NOMO-1 treated with dmso at 0.1 percent for 144 hours (cell line): ENCODE measurements around the gene TERB1.
"Not testable (repeated sequence)": the region's sequence is repeated elsewhere in the genome, so short reads cannot be mapped to it uniquely, and the experiment has no call there.

Source experiments
- DNase-seq: peaks from one replicate; lab custom pipeline; 2025; ENCODE audit not compliant: unreplicated experiment; lab: John Stamatoyannopoulos, UW

TERB1 gene

GRCh38 chr16:66824006-66824405 lies 22.6 kb upstream of the TERB1 start:
- no peak for DNase-seq

DNA sequence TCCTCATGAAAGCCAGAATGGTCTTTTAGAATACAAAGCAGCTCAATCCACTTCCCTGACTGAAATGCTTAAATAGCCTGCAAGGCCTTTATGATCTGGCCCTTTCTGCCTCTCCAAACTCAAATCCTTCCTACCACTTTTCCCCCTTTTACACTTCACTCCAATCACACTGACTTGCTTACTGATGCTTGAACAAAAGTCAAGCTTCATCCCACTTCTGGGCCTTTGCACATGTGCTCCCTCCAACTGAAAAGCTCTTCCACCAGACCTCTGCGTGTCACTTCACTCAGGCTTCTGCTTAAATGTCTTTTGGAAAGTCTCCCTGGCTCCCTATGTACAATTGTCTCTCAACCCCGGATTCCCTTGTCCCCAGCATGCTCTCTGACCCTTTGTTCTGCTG lies 13.3 kb upstream of the TERB1 start:
- no peak for DNase-seq

DNA sequence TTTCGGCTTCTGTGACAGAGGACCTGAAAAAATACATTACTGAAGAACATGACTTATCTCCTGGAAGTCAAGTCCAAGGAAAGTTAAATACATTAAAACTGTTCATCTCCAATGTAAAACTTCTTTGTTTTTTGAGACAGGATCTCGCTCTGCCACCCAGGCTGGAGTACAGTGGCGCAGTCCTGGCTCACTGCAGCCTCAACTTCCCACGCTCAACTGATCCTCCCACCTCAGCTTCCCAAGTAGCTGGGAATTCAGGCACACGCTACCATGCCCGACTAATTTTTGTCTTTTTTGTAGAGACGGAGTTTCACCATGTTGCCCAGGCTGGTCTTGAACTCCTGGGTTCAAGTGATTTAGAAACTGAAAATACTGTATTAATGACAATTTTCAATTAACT lies 9.7 kb upstream of the TERB1 start:
- DNase-seq = no peak

- DNase-seq = no peak
Observed at GRCh38 chr16:66810391-66810790, 9.0 kb upstream of the TERB1 start.

- DNase-seq = no peak
Observed at GRCh38 chr16:66809765-66810164, 8.4 kb upstream of the TERB1 start.

GRCh38 chr16:66802159-66802558 lies 775 bp upstream of the TERB1 start:
- DNase-seq = no peak

DNA sequence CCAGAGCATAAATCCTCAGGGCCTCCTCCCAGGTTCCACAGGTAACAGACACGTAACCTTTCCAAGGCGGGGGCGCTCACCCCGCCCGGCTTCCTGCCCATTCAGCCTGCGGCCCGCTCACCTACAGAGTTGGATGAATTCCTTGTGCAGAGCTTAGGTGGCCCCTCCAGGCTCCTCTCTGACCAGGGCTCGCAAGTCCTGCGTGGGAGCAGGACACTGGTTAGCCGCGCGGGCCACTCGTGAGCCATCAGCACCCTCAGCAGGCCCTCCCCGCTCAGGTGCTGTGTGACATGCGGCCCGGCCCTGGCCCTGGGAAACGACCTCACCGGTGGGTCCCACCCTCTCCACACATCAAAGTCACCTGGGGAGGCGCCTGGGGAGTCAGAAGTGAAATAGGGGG lies 528 bp downstream of the TERB1 start:
- DNase-seq = no peak

DNA sequence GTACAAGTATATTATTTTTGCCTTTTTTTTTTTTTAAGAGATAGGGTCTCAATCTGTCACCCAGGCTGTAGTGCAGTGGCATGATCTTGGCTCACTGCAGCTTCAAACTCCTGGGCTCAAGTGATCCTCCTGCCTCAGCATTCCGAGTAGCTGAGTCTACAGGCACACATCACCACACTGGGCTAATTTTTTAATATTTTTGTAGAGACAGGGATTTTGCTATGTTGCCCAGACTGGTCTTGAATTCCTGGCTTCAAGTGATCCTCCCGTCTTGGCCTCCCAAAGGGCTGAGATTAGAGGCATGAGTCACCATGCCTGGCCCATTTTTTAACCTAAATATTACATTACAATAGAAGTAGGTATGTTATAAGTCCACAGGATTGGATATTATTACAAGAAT lies 3.2 kb downstream of the TERB1 start:
- DNase-seq = no peak

GRCh38 chr16:66793984-66794383 lies 7.4 kb downstream of the TERB1 start:
- DNase-seq = not testable (repeated sequence)

GRCh38 chr16:66790130-66790733 lies 11.2 kb downstream of the TERB1 start:
- no peak for DNase-seq

DNA sequence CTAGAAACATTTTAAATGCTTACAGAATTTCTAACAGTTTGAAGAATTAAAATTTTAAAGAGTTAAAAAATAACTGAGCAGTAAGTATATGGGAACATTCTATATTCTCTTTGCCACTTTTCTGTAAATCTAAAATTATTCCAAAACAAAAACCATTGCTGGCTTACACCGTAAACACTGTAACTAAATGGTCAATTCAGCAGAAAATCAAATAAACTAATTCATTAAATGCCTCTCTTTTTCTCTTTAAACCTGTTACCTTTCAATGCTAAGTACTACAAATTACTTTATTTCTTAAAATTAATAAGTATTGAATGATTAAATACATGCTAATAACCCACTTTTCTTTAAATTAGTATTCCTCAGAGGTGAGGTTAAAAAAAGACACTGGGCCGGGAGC lies 14.0 kb downstream of the TERB1 start:
- no peak for DNase-seq

DNA sequence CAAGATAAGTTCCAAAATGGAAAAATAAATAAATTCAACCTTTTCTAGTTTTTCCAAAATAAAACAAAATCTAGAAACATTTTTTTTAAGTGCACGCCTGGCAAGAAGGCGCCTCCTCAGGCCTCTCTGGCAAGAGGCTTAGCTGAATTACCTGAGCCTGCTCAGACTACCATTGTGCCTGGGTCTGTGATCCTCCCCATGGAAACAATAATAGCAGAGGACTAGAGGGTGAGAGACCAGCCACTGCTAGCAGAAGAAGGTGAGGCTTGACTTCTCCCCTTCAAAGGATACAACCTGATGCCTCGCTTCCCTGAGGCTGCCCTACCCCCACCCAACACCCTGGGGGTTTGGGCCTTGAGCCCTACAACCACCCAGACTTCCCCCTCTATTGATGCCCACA lies 14.8 kb downstream of the TERB1 start:
- no peak for DNase-seq

DNA sequence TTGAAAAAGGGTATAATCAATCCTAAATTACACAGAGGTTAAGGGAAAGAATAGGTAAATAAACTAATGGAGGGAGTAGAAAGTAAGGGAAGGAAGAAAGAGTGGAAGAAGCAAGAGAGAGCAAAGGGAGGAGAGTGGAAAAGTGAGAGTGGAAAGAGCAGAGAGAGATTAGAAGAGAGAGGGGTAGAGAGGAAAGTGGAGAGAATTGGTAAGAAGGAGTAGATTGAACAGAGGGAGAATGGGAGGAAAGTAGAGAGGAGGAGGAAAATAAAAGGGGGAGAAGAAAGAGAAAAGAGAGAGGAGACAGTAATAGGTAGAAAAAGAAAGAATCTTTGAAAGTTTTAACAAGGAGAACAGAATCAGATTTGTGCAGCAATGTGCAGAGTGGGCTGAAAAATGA lies 24.9 kb downstream of the TERB1 start:
- no peak for DNase-seq

DNA sequence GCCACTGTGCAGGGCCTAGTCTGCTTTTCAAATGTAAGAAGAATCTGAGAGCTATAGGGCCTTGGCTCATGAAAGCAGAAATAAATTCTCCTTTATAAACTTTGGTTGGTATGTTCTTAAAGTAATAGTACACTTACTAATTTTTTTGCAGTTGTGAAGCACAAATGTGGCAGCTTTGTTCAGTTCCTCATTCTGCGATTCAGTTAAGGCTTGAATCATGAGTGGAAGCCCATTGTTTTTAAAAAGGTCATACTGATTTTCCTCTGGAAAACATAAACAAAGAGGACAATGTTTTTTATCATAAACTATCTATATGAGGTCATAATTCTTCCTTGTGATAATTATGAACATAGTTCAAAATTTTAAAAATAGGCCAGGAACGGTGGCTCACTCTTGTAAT lies 26.4 kb downstream of the TERB1 start:
- no peak for DNase-seq

GRCh38 chr16:66758086-66758485 lies 43.3 kb downstream of the TERB1 start:
- DNase-seq = no peak

- DNase-seq = no peak
Observed at GRCh38 chr16:66754819-66755218, 46.6 kb downstream of the TERB1 start.

GRCh38 chr16:66754211-66754610 lies 47.2 kb downstream of the TERB1 start:
- no peak for DNase-seq

DNA sequence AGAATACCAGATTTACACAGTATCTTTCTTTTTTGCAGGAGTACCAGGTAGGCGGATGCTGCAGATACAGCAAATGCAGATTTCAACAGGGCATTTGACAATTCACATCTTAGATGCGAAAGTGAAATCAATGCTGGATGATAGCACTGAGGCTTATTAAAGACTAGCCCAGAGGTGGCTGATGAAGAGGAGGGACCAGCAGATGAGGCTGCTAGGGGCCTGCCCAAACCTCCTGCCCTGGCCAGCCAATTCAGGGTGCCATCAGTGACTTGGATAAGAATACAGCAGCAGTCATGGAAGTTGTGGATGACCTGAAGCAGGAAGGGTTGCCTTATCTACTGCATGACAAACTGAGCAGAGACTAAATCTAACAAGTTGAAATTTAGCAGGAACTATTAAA lies 48.4 kb downstream of the TERB1 start:
- DNase-seq = no peak

GRCh38 chr16:66752379-66752778 lies 49.0 kb downstream of the TERB1 start:
- no peak for DNase-seq

DNA sequence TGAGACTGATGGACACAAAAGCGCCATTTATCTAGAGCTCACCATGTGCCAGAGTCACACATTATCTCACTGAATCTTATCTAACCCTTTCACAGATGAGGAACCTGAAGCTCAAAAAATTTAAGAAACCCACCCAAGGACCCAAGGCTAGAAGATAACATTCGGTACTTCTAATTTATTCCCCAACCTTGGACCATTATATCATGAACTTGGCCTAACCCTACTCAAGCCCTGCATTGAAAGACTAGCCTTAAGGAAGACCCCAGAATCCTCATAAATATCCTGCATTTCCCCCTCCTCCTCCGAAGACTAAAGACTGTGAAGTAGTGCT lies 49.4 kb downstream of the TERB1 start:
- DNase-seq = no peak

DNA sequence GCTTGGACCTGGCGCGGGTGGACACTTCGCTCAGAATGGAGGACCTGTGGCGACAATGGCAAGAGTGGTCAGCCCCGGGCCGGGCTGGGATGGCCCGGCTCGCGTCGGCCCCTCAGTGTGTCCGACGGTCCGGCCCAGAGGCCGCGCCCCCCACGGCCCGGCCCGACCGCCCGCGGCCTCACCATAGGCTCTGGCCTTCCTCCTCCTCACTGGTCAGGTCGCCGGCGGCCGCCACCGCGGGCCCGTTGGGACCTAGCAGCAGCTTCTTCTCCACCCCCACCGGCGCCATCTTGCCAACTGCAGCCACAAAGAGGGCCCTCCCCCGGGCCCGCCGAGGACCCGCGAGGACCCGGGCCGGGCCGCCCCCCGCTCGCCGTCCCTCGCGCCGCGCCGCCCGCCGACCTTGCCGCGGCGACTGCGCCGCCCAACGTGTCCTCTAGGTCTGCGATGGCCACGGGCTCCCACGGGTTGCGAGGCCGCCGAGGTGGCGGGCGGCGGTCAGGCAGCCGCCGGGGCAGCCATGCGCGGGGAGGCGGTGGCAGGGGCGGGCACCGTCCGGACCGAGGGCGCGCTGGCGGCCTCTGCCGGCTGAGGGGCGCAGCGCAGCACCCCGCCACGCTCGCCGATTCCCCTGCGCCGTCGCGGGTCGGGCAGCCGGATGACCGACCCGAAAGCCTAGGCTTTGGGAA lies 49.9 kb downstream of the TERB1 start, which contains the start of gene DYNC1LI2:
DYNC1LI2 (minus strand) TSS at position 307 of the 689 bp plus-strand sequence; CDS start at position 289, 18 bp downstream.
- DNase-seq = peak; percentile 61

DNA sequence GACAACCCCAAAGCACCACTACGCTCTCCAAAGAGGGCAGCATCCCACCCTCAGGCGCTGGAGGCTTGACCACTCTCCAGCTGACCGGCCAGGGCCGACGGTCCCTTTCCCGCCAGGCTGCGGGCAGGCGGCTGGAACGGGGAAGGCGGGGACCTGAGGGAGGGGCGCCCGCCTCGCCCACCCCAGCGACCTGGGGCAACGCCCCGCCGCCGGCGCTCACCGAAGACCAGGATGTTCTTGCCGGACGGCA lies 50.4 kb downstream of the TERB1 start:
- no peak for DNase-seq

DNA sequence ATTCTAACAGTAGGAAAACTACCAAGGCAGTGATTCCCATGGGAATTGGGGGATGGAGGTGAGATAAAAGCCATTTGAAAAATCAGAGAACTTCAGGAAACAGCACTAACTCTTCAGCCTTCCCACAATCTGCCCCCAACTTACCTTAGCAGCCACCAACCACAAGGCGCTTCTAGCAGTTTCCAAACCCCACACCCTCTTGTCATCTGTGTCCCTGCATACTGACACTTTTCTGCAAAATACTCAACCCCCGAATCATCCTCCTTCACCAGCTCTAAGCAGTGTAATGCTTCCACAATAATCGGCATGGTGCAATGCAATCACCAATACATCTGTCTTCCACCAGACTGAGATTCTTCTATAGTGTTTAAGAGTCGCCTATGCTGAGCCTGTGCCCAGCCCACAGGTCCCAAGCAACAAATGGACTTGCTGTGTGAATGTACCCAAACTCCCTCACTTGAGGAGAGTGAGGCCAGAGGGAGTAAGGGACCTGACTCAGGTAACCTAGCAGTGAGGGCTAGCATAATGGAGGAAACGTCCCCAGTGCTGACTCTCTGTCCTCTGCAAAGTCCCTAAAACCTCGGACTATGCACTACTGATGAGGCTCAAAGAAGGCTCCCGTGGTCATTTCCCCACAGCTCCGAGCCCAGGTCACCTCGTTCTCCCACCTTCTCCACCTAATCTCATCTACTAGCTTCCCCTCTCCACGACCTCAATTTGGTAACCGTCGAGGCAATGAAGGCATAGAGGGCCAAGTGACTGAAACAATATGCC lies 50.9 kb downstream of the TERB1 start:
- no peak for DNase-seq
